Esophagus squamous epithelium (tissue), 5 donors: Measurements from ENCODE around the gene CD300LG. TPM values are rescaled to one million over a fixed set of nuclear protein-coding genes. Genes with fewer than 3 reads are reported as not detected.

ENCODE experiments used
- DNase-seq: peaks from one replicate; lab custom pipeline; 2025; lab: John Stamatoyannopoulos, UW
- H3K27ac ChIP-seq, 4 donors: fragments of 200-600 bp; sonication (generic); one replicate each; pipeline ENCODE4 v1.5.1; 2016 to 2019; ENCODE audit warnings: mild to moderate bottlenecking in 1 of 4
- H3K27me3 ChIP-seq, 4 donors: fragments of 200-600 bp; sonication (generic); 1 replicate in 3 of 4; 2 replicates in 1 of 4; pipeline versions ENCODE4 v1.5.1 to v1.6.0; 2017 to 2021; ENCODE audit warnings: antibody characterized with exemption in 1 of 4
- H3K36me3 ChIP-seq, 3 donors: fragments of 200-600 bp; sonication (generic); one replicate each; pipeline ENCODE4 v1.5.1; 2016 to 2019
- H3K4me1 ChIP-seq, 3 donors: fragments of 200-600 bp; sonication (generic); one replicate each; pipeline ENCODE4 v1.5.1; 2017 to 2019
- H3K4me3 ChIP-seq, 4 donors: fragments of 200-600 bp; sonication (generic); 1 replicate in 3 of 4; 2 replicates in 1 of 4; pipeline ENCODE4 v1.5.1; 2016 to 2019; ENCODE audit warnings: mild to moderate bottlenecking in 2 of 4, moderate library complexity in 1 of 4
- H3K9me3 ChIP-seq, 3 donors: fragments of 200-600 bp; sonication (generic); one replicate each; pipeline ENCODE4 v1.5.1; 2016 to 2019
- CTCF ChIP-seq, 6 experiments: fragments of 450-650 bp in 4 of 6; fragments of 200-600 bp in 2 of 6; sonication (generic) in 2 of 6; IDR thresholded peaks; one replicate each; pipeline ENCODE4 v1.5.1; 2016 to 2019; ENCODE audit warnings: antibody characterized with exemption in 6 of 6, mild to moderate bottlenecking in 4 of 6, moderate library complexity in 4 of 6
- POLR2A ChIP-seq, 4 donors: fragments of 450-650 bp; IDR thresholded peaks; one replicate each; pipeline ENCODE4 v1.6.1; 2017; ENCODE audit warnings: antibody characterized with exemption in 4 of 4, mild to moderate bottlenecking in 4 of 4, moderate library complexity in 3 of 4
- WGBS, 2 donors: methylation state at CpG; one replicate each; pipeline ENCODE4 v1.1.5; 2018; 5-methylcytosine and 5-hydroxymethylcytosine counted together
- intact Hi-C: fragments of 100-400 bp; cut with DNase I; formaldehyde crosslinking; loops from one replicate; pipeline ENCODE4 v1.15.0; 2022
- total RNA-seq, 4 donors: library from RNA; depleted of rRNA; stranded (reverse); fragments of >200 nt; gene quantifications; one replicate each; pipeline ENCODE4 v1.1.0, GENCODE V29; 2016
- donor health status: DM: yes; HTN: yes; CAD: no.

CD300LG gene
- total RNA-seq, 4 donors from 2014 or later = 0.30 to 2.3 (median 0.94) TPM

GRCh38 chr17:43849116-43849515, 2.1 kb downstream of the CD300LG start:
- TF ChIP-seq POLR2A (IDR thresholded peaks at IDR 0.05) = no peak
- 83 to 93% methylated on average over 3 of the region's 8 CpGs for WGBS, 2 donors
- H3K27ac ChIP-seq = no peak overlapping the region

GRCh38 chr17:43852571-43852970, 5.6 kb downstream of the CD300LG start:
- Histone ChIP-seq H3K4me3 (no peak overlapping the region), H3K9me3 (no peaks in the 10 kb centered on the region), H3K4me1 (no peaks in the 10 kb centered on the region), H3K27ac (no peak overlapping the region), H3K27me3 (peaks cover 0 to 63% (median 0%) of the 10 kb centered on the region in 4 donors), H3K36me3 (no peaks in the 10 kb centered on the region)
- no peak for DNase-seq
- intact Hi-C loops = loop anchor here (10.0 kb wide), 1 partner anchor 158 kb away; no protein-coding TSS in a partner anchor
- no peak for TF ChIP-seq CTCF (IDR thresholded peaks at IDR 0.05)
- no peak for TF ChIP-seq POLR2A (IDR thresholded peaks at IDR 0.05)
- 86 to 93% methylated on average over 7 to 8 of the region's 8 CpGs for WGBS, 2 donors

More at GRCh38 chr17:43849116-43849515, 2.1 kb downstream of the CD300LG start:
- H3K36me3 ChIP-seq = no peaks in the 10 kb centered on the region
- no peak for DNase-seq
- H3K4me1 ChIP-seq = peaks cover 0 to 18% (median 0%) of the 10 kb centered on the region in 3 donors
- intact Hi-C loops = loop anchor here (5.0 kb wide), 1 partner anchor 62 kb away; no protein-coding TSS in a partner anchor
- no peak overlapping the region for H3K4me3 ChIP-seq
- no peaks in the 10 kb centered on the region for H3K9me3 ChIP-seq
- H3K27me3 ChIP-seq = peaks cover 0 to 39% (median 0%) of the 10 kb centered on the region in 4 donors

- 67% methylated on average over 1 of the region's 7 CpGs for WGBS, 2 donors
- no peaks in the 10 kb centered on the region for H3K9me3 ChIP-seq
- TF ChIP-seq POLR2A (IDR thresholded peaks at IDR 0.05) = no peak
- TF ChIP-seq CTCF (IDR thresholded peaks at IDR 0.05) = no peak
- H3K36me3 ChIP-seq = no peaks in the 10 kb centered on the region
- peaks cover 0 to 73% (median 0%) of the 10 kb centered on the region in 4 donors for H3K27me3 ChIP-seq
- H3K4me3 ChIP-seq = no peak overlapping the region
- H3K27ac ChIP-seq = no peak overlapping the region
- DNase-seq = no peak
- H3K4me1 ChIP-seq = no peaks in the 10 kb centered on the region
- intact Hi-C loops = loop anchor here (10.0 kb wide), 1 partner anchor 159 kb away; no protein-coding TSS in a partner anchor
These were observed 6.6 kb downstream of the CD300LG start for GRCh38 chr17:43853546-43853945.

GRCh38 chr17:43854498-43854897, 7.5 kb downstream of the CD300LG start:
- no peaks in the 10 kb centered on the region for H3K9me3 ChIP-seq
- H3K36me3 ChIP-seq = no peaks in the 10 kb centered on the region
- H3K27me3 ChIP-seq = peaks cover 0 to 66% (median 0%) of the 10 kb centered on the region in 4 donors
- 58 to 62% methylated on average over 5 to 7 of the region's 8 CpGs for WGBS, 2 donors
- H3K4me3 ChIP-seq = no peak overlapping the region
- no peak for DNase-seq
- TF ChIP-seq CTCF (IDR thresholded peaks at IDR 0.05) = no peak
- no peak for TF ChIP-seq POLR2A (IDR thresholded peaks at IDR 0.05)
- no peaks in the 10 kb centered on the region for H3K4me1 ChIP-seq
- H3K27ac ChIP-seq = no peak overlapping the region
- intact Hi-C loops = loop anchor here (10.0 kb wide), 1 partner anchor 160 kb away; no protein-coding TSS in a partner anchor

- TF ChIP-seq CTCF (IDR thresholded peaks at IDR 0.05) (no peak), POLR2A (IDR thresholded peaks at IDR 0.05) (no peak)
- H3K27me3 ChIP-seq = peaks cover 0 to 66% (median 0%) of the 10 kb centered on the region in 4 donors
- H3K4me1 ChIP-seq = peaks cover 0 to 2% (median 0%) of the 10 kb centered on the region in 3 donors
- no peaks in the 10 kb centered on the region for H3K9me3 ChIP-seq
- 80% methylated on average over 1 of the region's 9 CpGs; no CpG with 5 or more reads in 1 of the 2 donors for WGBS, 2 donors
- DNase-seq = no peak
- H3K27ac ChIP-seq = no peak overlapping the region
- intact Hi-C loops = loop anchor here (10.0 kb wide), 1 partner anchor 160 kb away; no protein-coding TSS in a partner anchor
- H3K36me3 ChIP-seq = no peaks in the 10 kb centered on the region
- H3K4me3 ChIP-seq = no peak overlapping the region
These were observed 8.1 kb downstream of the CD300LG start for GRCh38 chr17:43855061-43855460.
